Measurements from ENCODE around the gene LARP6. TPM values are rescaled to one million over a fixed set of nuclear protein-coding genes. Genes with fewer than 3 reads are reported as not detected.
A peak's percentile ranks its signal among the peaks of the same experiment; 100 is the strongest.

Gene LARP6
- polyA plus RNA-seq, 1 donor (not counting 4 experiments of a cell fraction or from before 2014, with no cell fraction given), result 66.1 TPM

GRCh38 chr15:70867911-70868467 lies 14.0 kb upstream of the LARP6 start:
- no peaks in the 10 kb centered on the region for H3K9me3 ChIP-seq (ENCODE audit: control insufficient read depth, low read depth, low read length)
- dilution Hi-C loops (cut with MboI; ENCODE audit: extremely low pct_ligation_motif_present, low sequenced_read_pairs), result no loop called here

GRCh38 chr15:70866982-70867641 lies 13.2 kb upstream of the LARP6 start:
- dilution Hi-C loops (cut with MboI; ENCODE audit: extremely low pct_ligation_motif_present, low sequenced_read_pairs), result no loop called here
- no peak for FAIRE-seq
- no peak overlapping the region for H3K4me2 ChIP-seq (ENCODE audit: control insufficient read depth, extremely low read depth, insufficient read depth, low read depth, low read length)

More at GRCh38 chr15:70867911-70868467, 14.0 kb upstream of the LARP6 start:
- Histone ChIP-seq H3K4me1 (ENCODE audit: control insufficient read depth, extremely low read depth, insufficient read depth, low read length) (peaks cover 20% of the 10 kb centered on the region), H3K9ac (ENCODE audit: control insufficient read depth, extremely low read depth, insufficient read depth, low read length) (no peak overlapping the region), H3K4me3 (ENCODE audit: control insufficient read depth in 2 of 3, extremely low read depth in 1 of 3, insufficient read depth in 2 of 3, low read depth in 1 of 3, low read length in 3 of 3) (no peak overlapping the region), H3K27me3 (ENCODE audit: control insufficient read depth, extremely low read depth, insufficient read depth, low read length) (no peaks in the 10 kb centered on the region), H3K27ac (ENCODE audit: control insufficient read depth, insufficient read depth, low read length) (no peak overlapping the region), H3K36me3 (ENCODE audit: control insufficient read depth in 2 of 2, extremely low read depth in 1 of 2, insufficient read depth in 2 of 2, low read length in 2 of 2) (no peaks in the 10 kb centered on the region), H3K9me1 (ENCODE audit: control insufficient read depth, extremely low read depth, insufficient read depth, low read length) (no peaks in the 10 kb centered on the region), H3K79me2 (ENCODE audit: control insufficient read depth, insufficient read depth, low read length) (no peaks in the 10 kb centered on the region), H2AFZ (ENCODE audit: control insufficient read depth, low read length) (no peak overlapping the region), H3K4me2 (ENCODE audit: control insufficient read depth, extremely low read depth, insufficient read depth, low read depth, low read length) (no peak overlapping the region), H4K20me1 (ENCODE audit: control insufficient read depth, extremely low read depth, insufficient read depth, low read length) (no peaks in the 10 kb centered on the region)
- no peak for DNase-seq (ENCODE audit: low read depth, low spot score)
- TF ChIP-seq EZH2 (IDR thresholded peaks at IDR 0.05; ENCODE audit: low read length), result no peak
- TF ChIP-seq CTCF (optimal IDR thresholded peaks at IDR 0.05 in 1 of 3, IDR thresholded peaks at IDR 0.05 in 1 of 3, conservative IDR thresholded peaks at IDR 0.05 in 1 of 3; ENCODE audit: extremely low read depth in 1 of 3, insufficient read depth in 2 of 3, low read length in 3 of 3), result no peak
- FAIRE-seq, result peak; percentile 26

More at GRCh38 chr15:70866982-70867641, 13.2 kb upstream of the LARP6 start:
- H4K20me1 ChIP-seq (ENCODE audit: control insufficient read depth, extremely low read depth, insufficient read depth, low read length), result no peaks in the 10 kb centered on the region
- H3K36me3 ChIP-seq (ENCODE audit: control insufficient read depth in 2 of 2, extremely low read depth in 1 of 2, insufficient read depth in 2 of 2, low read length in 2 of 2), result no peaks in the 10 kb centered on the region
- H3K9me3 ChIP-seq (ENCODE audit: control insufficient read depth, low read depth, low read length), result no peaks in the 10 kb centered on the region
- TF ChIP-seq CTCF (optimal IDR thresholded peaks at IDR 0.05 in 1 of 3, IDR thresholded peaks at IDR 0.05 in 1 of 3, conservative IDR thresholded peaks at IDR 0.05 in 1 of 3; ENCODE audit: extremely low read depth in 1 of 3, insufficient read depth in 2 of 3, low read length in 3 of 3) (no peak), EZH2 (IDR thresholded peaks at IDR 0.05; ENCODE audit: low read length) (no peak)
- no peak overlapping the region for H3K9ac ChIP-seq (ENCODE audit: control insufficient read depth, extremely low read depth, insufficient read depth, low read length)
- no peaks in the 10 kb centered on the region for H3K9me1 ChIP-seq (ENCODE audit: control insufficient read depth, extremely low read depth, insufficient read depth, low read length)
- no peak for DNase-seq (ENCODE audit: low read depth, low spot score)
- H3K79me2 ChIP-seq (ENCODE audit: control insufficient read depth, insufficient read depth, low read length), result no peaks in the 10 kb centered on the region
- H3K27ac ChIP-seq (ENCODE audit: control insufficient read depth, insufficient read depth, low read length), result no peak overlapping the region
- H3K27me3 ChIP-seq (ENCODE audit: control insufficient read depth, extremely low read depth, insufficient read depth, low read length), result no peaks in the 10 kb centered on the region
- H3K4me1 ChIP-seq (ENCODE audit: control insufficient read depth, extremely low read depth, insufficient read depth, low read length), result peaks cover 25% of the 10 kb centered on the region
- H2AFZ ChIP-seq (ENCODE audit: control insufficient read depth, low read length), result no peak overlapping the region
- no peak overlapping the region for H3K4me3 ChIP-seq (ENCODE audit: control insufficient read depth in 2 of 3, extremely low read depth in 1 of 3, insufficient read depth in 2 of 3, low read depth in 1 of 3, low read length in 3 of 3)

Measured in keratinocyte (primary cell).